ENCODE results near the gene ARHGDIG. TPM values are rescaled to one million over a fixed set of nuclear protein-coding genes. Genes with fewer than 3 reads are reported as not detected.

Gene ARHGDIG
- total RNA-seq, 1 donor from 2014 or later = not detected

GRCh38 chr16:297832-298231, 17.4 kb downstream of the ARHGDIG start:
- Histone ChIP-seq H3K36me3 (peaks cover 50% of the 10 kb centered on the region), H3K4me1 (no peaks in the 10 kb centered on the region), H3K9me3 (no peaks in the 10 kb centered on the region), H3K27me3 (ENCODE audit: low read depth) (no peaks in the 10 kb centered on the region), H3K27ac (no peak overlapping the region), H3K4me3 (no peak overlapping the region)
- no peak for TF ChIP-seq CTCF (IDR thresholded peaks at IDR 0.05)
- ATAC-seq = no peak
- intact Hi-C loops (cut with DNase I) = no loop called here
- no peak for DNase-seq

- TF ChIP-seq CTCF (IDR thresholded peaks at IDR 0.05) = no peak
- ATAC-seq = no peak
- DNase-seq = no peak
- Histone ChIP-seq H3K4me3 (no peak overlapping the region), H3K9me3 (no peaks in the 10 kb centered on the region), H3K27me3 (ENCODE audit: low read depth) (no peaks in the 10 kb centered on the region), H3K27ac (no peak overlapping the region), H3K36me3 (peaks cover 60% of the 10 kb centered on the region), H3K4me1 (no peaks in the 10 kb centered on the region)
- intact Hi-C loops (cut with DNase I) = no loop called here
Measured at GRCh38 chr16:301235-301634, 20.8 kb downstream of the ARHGDIG start.

GRCh38 chr16:301950-302349, 21.6 kb downstream of the ARHGDIG start:
- DNase-seq = no peak
- intact Hi-C loops (cut with DNase I) = no loop called here

DNA sequence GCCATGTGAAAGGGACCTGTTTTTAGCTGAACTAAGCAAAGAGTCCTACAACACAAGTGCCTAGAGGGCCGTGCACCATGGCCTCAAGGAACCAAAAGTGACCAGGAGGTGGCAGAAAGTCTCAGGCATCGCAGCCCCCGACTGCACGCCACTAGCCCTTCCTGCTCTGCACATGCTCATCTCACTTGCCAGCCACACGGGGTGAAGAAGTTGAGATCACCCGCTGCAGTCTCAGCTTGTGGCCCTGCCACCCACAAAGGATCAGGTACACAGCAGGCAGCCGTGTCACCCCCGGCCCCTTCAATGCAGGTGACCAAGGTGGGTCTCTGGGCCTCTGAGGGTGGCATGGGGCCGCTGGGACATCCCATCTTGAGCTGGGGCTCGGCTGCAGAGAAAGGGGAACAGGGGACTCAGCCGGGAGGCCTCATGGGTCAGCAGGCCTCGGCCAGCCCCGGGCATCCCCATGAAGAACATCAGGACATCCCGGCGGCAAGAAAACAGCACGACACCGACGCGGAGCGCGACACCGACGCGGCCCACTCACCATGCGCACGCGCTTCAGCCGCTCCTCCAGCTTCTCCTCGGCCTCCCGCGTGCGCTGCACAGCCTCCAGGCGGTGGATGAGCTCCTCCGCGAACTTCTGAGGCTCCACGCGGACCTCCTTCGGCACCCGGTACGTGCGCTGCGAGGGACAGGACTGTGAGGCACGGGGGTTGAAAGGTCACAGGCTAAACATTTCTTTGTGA, 23.5 kb downstream of the ARHGDIG start:
- ATAC-seq = peak; percentile 26 to 42
- DNase-seq = no peak
- peaks cover 60% of the 10 kb centered on the region for H3K36me3 ChIP-seq
- no peaks in the 10 kb centered on the region for H3K27me3 ChIP-seq (ENCODE audit: low read depth)
- TF ChIP-seq CTCF (IDR thresholded peaks at IDR 0.05) = no peak
- H3K4me1 ChIP-seq = no peaks in the 10 kb centered on the region
- no peaks in the 10 kb centered on the region for H3K9me3 ChIP-seq
- H3K4me3 ChIP-seq = no peak overlapping the region
- H3K27ac ChIP-seq = no peak overlapping the region
- intact Hi-C loops (cut with DNase I) = no loop called here

More at GRCh38 chr16:301950-302349, 21.6 kb downstream of the ARHGDIG start:
- Histone ChIP-seq H3K27me3 (ENCODE audit: low read depth) (no peaks in the 10 kb centered on the region), H3K4me3 (no peak overlapping the region), H3K36me3 (peaks cover 60% of the 10 kb centered on the region), H3K4me1 (no peaks in the 10 kb centered on the region), H3K27ac (no peak overlapping the region), H3K9me3 (no peaks in the 10 kb centered on the region)
- TF ChIP-seq CTCF (IDR thresholded peaks at IDR 0.05) = no peak
- no peak for ATAC-seq

- intact Hi-C loops (cut with DNase I) = no loop called here
- no peaks in the 10 kb centered on the region for H3K27me3 ChIP-seq (ENCODE audit: low read depth)
- H3K4me3 ChIP-seq = no peak overlapping the region
- DNase-seq = no peak
- no peak for TF ChIP-seq CTCF (IDR thresholded peaks at IDR 0.05)
- H3K27ac ChIP-seq = no peak overlapping the region
- H3K36me3 ChIP-seq = peaks cover 72% of the 10 kb centered on the region
- no peaks in the 10 kb centered on the region for H3K9me3 ChIP-seq
- H3K4me1 ChIP-seq = no peaks in the 10 kb centered on the region
- ATAC-seq = no peak
Measured at GRCh38 chr16:305916-306626, 25.7 kb downstream of the ARHGDIG start.
